HG03196 (cell line): ENCODE data around the gene MCCC1.
A peak's percentile ranks its signal among the peaks of the same experiment; 100 is the strongest.
"Not testable (repeated sequence)": the region's sequence is repeated elsewhere in the genome, so short reads cannot be mapped to it uniquely, and the experiment has no call there.

Experiments
- ATAC-seq: cut with Tn5 transposase; IDR thresholded peaks from one replicate; pipeline ENCODE4 v1.9.1; 2021; ENCODE audit not compliant: unreplicated experiment

MCCC1 gene

GRCh38 chr3:183099026-183099837, at the start of gene MCCC1:
Gene MCCC1, minus strand, starts transcription at chr3:183099496. Its CDS starts 56 bp downstream, at chr3:183099440.
- peak; percentile 99 for ATAC-seq

GRCh38 chr3:183148056-183148455, 48.8 kb upstream of the MCCC1 start:
- no peak for ATAC-seq

GRCh38 chr3:183144363-183144762, 45.1 kb upstream of the MCCC1 start:
- ATAC-seq: no peak

- ATAC-seq: no peak
Measured at GRCh38 chr3:183142199-183142598, 42.9 kb upstream of the MCCC1 start.

- ATAC-seq: no peak
Measured at GRCh38 chr3:183134844-183135243, 35.5 kb upstream of the MCCC1 start.

GRCh38 chr3:183132409-183132808, 33.1 kb upstream of the MCCC1 start:
- no peak for ATAC-seq

- ATAC-seq: no peak
Measured at GRCh38 chr3:183131735-183132134, 32.4 kb upstream of the MCCC1 start.

GRCh38 chr3:183131186-183131725, 32.0 kb upstream of the MCCC1 start:
- ATAC-seq: no peak

GRCh38 chr3:183129243-183129642, 29.9 kb upstream of the MCCC1 start:
- ATAC-seq: no peak

GRCh38 chr3:183128709-183129108, 29.4 kb upstream of the MCCC1 start:
- no peak for ATAC-seq

- ATAC-seq: no peak
Measured at GRCh38 chr3:183123891-183124290, 24.6 kb upstream of the MCCC1 start.

- no peak for ATAC-seq
Measured at GRCh38 chr3:183122257-183122932, 23.1 kb upstream of the MCCC1 start.

GRCh38 chr3:183120538-183121215, 21.4 kb upstream of the MCCC1 start:
- no peak for ATAC-seq

GRCh38 chr3:183117056-183117455, 17.8 kb upstream of the MCCC1 start:
- no peak for ATAC-seq

- peak; percentile 83 for ATAC-seq
Measured at GRCh38 chr3:183116025-183116614, 16.8 kb upstream of the MCCC1 start.

GRCh38 chr3:183114384-183115178, 15.3 kb upstream of the MCCC1 start:
- ATAC-seq: no peak

GRCh38 chr3:183109847-183110246, 10.6 kb upstream of the MCCC1 start:
- ATAC-seq: not testable (repeated sequence)

GRCh38 chr3:183108470-183108869, 9.2 kb upstream of the MCCC1 start:
- ATAC-seq: no peak

GRCh38 chr3:183108001-183108449, 8.7 kb upstream of the MCCC1 start:
- ATAC-seq: no peak

GRCh38 chr3:183107372-183107771, 8.1 kb upstream of the MCCC1 start:
- not testable (repeated sequence) for ATAC-seq
